ENCODE results near the gene GRIK4. TPM values are rescaled to one million over a fixed set of nuclear protein-coding genes. Genes with fewer than 3 reads are reported as not detected.
A peak's percentile ranks its signal among the peaks of the same experiment; 100 is the strongest.

GRIK4 gene
- total RNA-seq, 1 experiment from 2014 or later: not detected

DNA sequence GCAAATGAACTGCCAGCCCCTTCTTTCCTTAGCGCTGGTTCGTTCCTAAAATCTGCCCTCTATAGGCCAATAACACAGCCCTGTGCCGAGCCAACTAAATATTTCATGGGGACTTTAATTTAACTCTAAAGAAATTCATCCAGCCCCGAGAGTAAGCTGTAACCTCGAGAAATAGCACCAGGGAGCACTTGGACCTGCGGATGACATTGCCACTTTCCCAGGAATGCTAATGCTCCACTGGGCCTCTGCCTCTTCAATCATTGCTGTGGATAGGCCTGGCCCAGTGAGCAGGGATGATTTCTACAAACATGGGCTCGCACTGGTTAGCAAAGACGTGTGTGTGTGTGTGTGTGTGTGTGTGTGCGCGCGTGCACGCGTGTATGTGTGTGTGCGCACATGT is 417.1 kb downstream of the GRIK4 start:
- no peaks in the 10 kb centered on the region for H3K4me1 ChIP-seq (ENCODE audit: low read length)
- no peak overlapping the region for H3K4me3 ChIP-seq (ENCODE audit: low read length)
- no peak overlapping the region for H3K9ac ChIP-seq (ENCODE audit: low read length)
- no peak for DNase-seq
- no peak overlapping the region for H3K27ac ChIP-seq (ENCODE audit: low read length)
- no peaks in the 10 kb centered on the region for H3K27me3 ChIP-seq (ENCODE audit: low read length)
- H3K9me2 ChIP-seq (replicated peaks; ENCODE audit: insufficient read depth, low read length): no peaks in the 10 kb centered on the region
- H3K36me3 ChIP-seq (ENCODE audit: insufficient read depth, low read length): no peaks in the 10 kb centered on the region
- H2AFZ ChIP-seq (ENCODE audit: low read length): no peak overlapping the region
- H3K4me2 ChIP-seq (ENCODE audit: low read depth, low read length, poor library complexity, severe bottlenecking): no peak overlapping the region
- H3K9me3 ChIP-seq (ENCODE audit: low read length): no peaks in the 10 kb centered on the region
- no peaks in the 10 kb centered on the region for H4K20me1 ChIP-seq (ENCODE audit: insufficient read depth, low read depth, low read length)
- H3K79me2 ChIP-seq (ENCODE audit: low read length): no peaks in the 10 kb centered on the region

DNA sequence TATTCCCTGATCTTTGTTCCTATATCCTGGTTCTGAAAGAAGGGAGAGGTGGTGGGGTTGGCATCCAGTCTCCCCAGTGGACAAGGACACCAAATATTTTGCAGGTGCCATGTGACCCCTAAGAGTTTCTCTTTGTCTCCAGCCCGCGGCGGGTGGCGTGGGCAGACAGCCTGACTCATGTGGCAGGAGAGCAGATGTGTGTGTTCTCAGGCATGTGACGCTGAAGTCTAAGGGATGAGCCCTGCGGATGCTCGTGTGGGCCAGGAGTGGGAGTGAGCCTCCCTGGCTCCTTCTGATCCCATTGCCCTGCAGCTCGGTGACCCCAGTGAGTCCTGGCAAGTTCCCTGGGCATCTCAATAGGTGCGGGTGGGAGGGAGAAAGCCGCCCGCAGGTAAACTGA is 417.5 kb downstream of the GRIK4 start:
- DNase-seq: no peak
- no peak overlapping the region for H2AFZ ChIP-seq (ENCODE audit: low read length)
- no peak overlapping the region for H3K4me2 ChIP-seq (ENCODE audit: low read depth, low read length, poor library complexity, severe bottlenecking)
- H3K9ac ChIP-seq (ENCODE audit: low read length): no peak overlapping the region
- no peak overlapping the region for H3K27ac ChIP-seq (ENCODE audit: low read length)
- H3K4me1 ChIP-seq (ENCODE audit: low read length): no peaks in the 10 kb centered on the region
- H3K4me3 ChIP-seq (ENCODE audit: low read length): no peak overlapping the region
- no peaks in the 10 kb centered on the region for H3K27me3 ChIP-seq (ENCODE audit: low read length)
- no peaks in the 10 kb centered on the region for H3K9me2 ChIP-seq (replicated peaks; ENCODE audit: insufficient read depth, low read length)
- H3K36me3 ChIP-seq (ENCODE audit: insufficient read depth, low read length): no peaks in the 10 kb centered on the region
- no peaks in the 10 kb centered on the region for H4K20me1 ChIP-seq (ENCODE audit: insufficient read depth, low read depth, low read length)
- H3K79me2 ChIP-seq (ENCODE audit: low read length): no peaks in the 10 kb centered on the region
- H3K9me3 ChIP-seq (ENCODE audit: low read length): no peaks in the 10 kb centered on the region

DNA sequence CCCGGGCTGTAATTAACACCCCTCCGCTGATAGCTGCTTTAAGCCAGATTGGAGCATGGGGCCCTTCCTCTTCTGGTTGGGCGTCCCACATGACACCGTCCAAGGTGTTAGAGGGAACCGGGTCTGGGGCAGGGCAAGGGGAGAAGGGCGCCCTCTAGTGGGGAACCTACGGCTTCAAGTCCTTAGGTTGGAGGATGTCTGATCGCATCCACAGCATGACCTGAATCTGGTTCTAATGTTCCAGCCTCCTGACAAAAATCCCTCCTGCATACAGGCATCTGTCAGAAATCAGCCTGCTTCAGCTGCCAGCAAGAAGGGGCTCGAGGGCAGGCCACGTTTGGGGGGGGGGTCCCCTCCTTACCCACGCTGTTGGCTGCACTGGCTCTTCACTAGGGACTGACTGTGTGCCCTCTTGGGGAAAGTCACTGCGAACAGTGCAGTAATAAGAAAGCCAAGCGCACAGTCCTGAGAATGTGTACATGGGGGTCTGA is 418.2 kb downstream of the GRIK4 start:
- Histone ChIP-seq H4K20me1 (ENCODE audit: insufficient read depth, low read depth, low read length) (no peaks in the 10 kb centered on the region), H3K9ac (ENCODE audit: low read length) (no peak overlapping the region), H3K36me3 (ENCODE audit: insufficient read depth, low read length) (no peaks in the 10 kb centered on the region), H3K4me2 (ENCODE audit: low read depth, low read length, poor library complexity, severe bottlenecking) (no peak overlapping the region), H3K9me2 (replicated peaks; ENCODE audit: insufficient read depth, low read length) (no peaks in the 10 kb centered on the region), H3K27me3 (ENCODE audit: low read length) (no peaks in the 10 kb centered on the region), H3K4me1 (ENCODE audit: low read length) (no peaks in the 10 kb centered on the region), H3K79me2 (ENCODE audit: low read length) (no peaks in the 10 kb centered on the region), H3K27ac (ENCODE audit: low read length) (no peak overlapping the region), H3K9me3 (ENCODE audit: low read length) (no peaks in the 10 kb centered on the region), H3K4me3 (ENCODE audit: low read length) (no peak overlapping the region), H2AFZ (ENCODE audit: low read length) (no peak overlapping the region)
- peak; percentile 75 for DNase-seq

DNA sequence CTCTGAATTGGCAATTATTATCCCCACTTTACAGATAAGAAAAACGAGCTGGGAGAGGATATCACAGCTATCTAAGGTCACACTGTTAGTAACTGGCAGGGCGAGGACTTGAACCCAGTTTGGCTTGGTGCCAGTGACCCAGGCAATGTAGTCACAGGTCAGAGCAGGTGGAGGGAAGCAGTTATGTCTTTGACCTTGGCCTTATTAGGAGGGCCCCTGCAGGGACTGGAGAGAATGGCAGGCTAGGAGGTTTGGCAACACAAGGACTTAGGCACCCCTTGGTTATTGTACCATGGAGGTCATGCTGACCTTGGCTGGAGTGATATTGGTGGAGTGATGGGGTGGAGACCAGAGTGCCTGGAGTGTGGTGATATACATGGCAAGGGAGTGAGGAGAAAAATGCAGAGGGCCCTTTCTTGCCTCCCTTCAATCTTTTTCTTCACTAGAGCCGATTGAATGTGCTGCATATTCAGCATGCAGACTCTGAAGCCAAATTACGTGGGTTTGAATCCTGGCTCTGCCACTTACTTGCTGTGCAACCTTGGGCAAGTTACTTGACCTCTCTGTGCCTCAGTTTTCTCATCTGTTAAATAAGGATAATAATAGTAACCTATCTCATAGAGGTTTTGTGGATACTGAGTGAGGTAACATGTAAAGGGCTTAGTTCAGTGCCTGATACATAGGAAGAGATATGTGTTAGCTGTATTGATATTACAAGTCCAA is 419.7 kb downstream of the GRIK4 start:
- no peak overlapping the region for H3K9ac ChIP-seq (ENCODE audit: low read length)
- no peaks in the 10 kb centered on the region for H3K36me3 ChIP-seq (ENCODE audit: insufficient read depth, low read length)
- H3K27ac ChIP-seq (ENCODE audit: low read length): no peak overlapping the region
- no peaks in the 10 kb centered on the region for H3K9me3 ChIP-seq (ENCODE audit: low read length)
- H3K4me3 ChIP-seq (ENCODE audit: low read length): no peak overlapping the region
- DNase-seq: peak; percentile 45
- H3K27me3 ChIP-seq (ENCODE audit: low read length): no peaks in the 10 kb centered on the region
- no peaks in the 10 kb centered on the region for H3K79me2 ChIP-seq (ENCODE audit: low read length)
- no peaks in the 10 kb centered on the region for H4K20me1 ChIP-seq (ENCODE audit: insufficient read depth, low read depth, low read length)
- no peak overlapping the region for H2AFZ ChIP-seq (ENCODE audit: low read length)
- no peak overlapping the region for H3K4me2 ChIP-seq (ENCODE audit: low read depth, low read length, poor library complexity, severe bottlenecking)
- no peaks in the 10 kb centered on the region for H3K9me2 ChIP-seq (replicated peaks; ENCODE audit: insufficient read depth, low read length)
- no peaks in the 10 kb centered on the region for H3K4me1 ChIP-seq (ENCODE audit: low read length)

DNA sequence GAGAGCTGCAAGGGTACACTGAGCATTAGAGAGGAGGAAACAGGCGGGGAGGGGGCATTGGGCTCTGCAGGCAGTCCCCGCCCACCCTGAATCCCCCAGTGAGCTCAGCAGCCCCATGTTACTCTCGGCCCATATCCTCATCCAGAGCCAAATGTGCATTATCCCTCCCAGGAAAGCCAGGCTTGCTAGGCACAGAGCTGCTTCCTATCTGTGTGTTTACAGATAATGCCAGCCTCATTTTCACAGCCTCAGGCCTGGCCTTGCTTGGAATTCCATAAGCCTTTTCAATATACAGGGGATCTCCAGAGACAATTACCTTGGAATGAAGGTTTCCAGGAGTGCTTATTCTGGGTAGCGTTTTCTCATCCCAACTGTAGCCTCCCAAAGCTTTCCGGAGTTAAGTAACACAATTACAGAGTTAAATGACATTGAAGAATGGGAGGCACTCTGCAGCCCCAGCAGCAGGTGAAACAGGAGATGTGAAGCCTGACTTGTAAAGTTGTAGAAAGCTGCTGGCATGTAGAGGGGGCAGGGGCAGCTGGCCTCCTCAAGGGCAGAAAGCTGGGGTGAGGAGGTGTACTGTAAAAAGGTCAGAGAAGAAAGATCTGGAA is 420.9 kb downstream of the GRIK4 start:
- Histone ChIP-seq H3K9ac (ENCODE audit: low read length) (no peak overlapping the region), H3K9me3 (ENCODE audit: low read length) (no peaks in the 10 kb centered on the region), H3K9me2 (replicated peaks; ENCODE audit: insufficient read depth, low read length) (no peaks in the 10 kb centered on the region), H3K27ac (ENCODE audit: low read length) (no peak overlapping the region), H4K20me1 (ENCODE audit: insufficient read depth, low read depth, low read length) (no peaks in the 10 kb centered on the region), H3K4me2 (ENCODE audit: low read depth, low read length, poor library complexity, severe bottlenecking) (no peak overlapping the region), H3K79me2 (ENCODE audit: low read length) (no peaks in the 10 kb centered on the region), H3K4me1 (ENCODE audit: low read length) (no peaks in the 10 kb centered on the region), H2AFZ (ENCODE audit: low read length) (no peak overlapping the region), H3K4me3 (ENCODE audit: low read length) (no peak overlapping the region), H3K36me3 (ENCODE audit: insufficient read depth, low read length) (no peaks in the 10 kb centered on the region), H3K27me3 (ENCODE audit: low read length) (no peaks in the 10 kb centered on the region)
- no peak for DNase-seq

DNA sequence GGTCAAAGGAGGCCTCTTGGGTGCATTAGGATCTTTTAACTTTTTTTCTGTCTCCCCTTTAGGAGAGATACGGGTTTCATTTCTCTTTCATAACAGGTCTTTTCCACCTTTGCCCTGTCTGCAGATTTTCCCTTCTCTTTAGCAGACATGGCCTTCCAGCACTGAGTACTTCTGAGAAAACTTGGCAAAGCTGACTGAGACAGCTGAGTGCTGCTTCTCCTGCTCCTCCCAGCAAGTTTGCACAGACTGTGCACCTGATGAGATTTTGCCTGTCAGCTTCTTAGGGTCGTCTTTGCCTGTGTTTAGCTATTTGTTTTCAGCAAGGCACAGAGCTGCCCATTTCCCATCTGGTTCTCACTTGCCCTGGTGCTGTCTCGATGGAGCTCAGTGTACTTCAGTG is 424.8 kb downstream of the GRIK4 start:
- H3K79me2 ChIP-seq (ENCODE audit: low read length): no peaks in the 10 kb centered on the region
- no peaks in the 10 kb centered on the region for H3K4me1 ChIP-seq (ENCODE audit: low read length)
- H3K36me3 ChIP-seq (ENCODE audit: insufficient read depth, low read length): no peaks in the 10 kb centered on the region
- no peaks in the 10 kb centered on the region for H4K20me1 ChIP-seq (ENCODE audit: insufficient read depth, low read depth, low read length)
- H3K9ac ChIP-seq (ENCODE audit: low read length): no peak overlapping the region
- no peak overlapping the region for H3K27ac ChIP-seq (ENCODE audit: low read length)
- H3K4me2 ChIP-seq (ENCODE audit: low read depth, low read length, poor library complexity, severe bottlenecking): no peak overlapping the region
- H2AFZ ChIP-seq (ENCODE audit: low read length): no peak overlapping the region
- no peak overlapping the region for H3K4me3 ChIP-seq (ENCODE audit: low read length)
- no peaks in the 10 kb centered on the region for H3K9me3 ChIP-seq (ENCODE audit: low read length)
- H3K27me3 ChIP-seq (ENCODE audit: low read length): no peaks in the 10 kb centered on the region
- no peaks in the 10 kb centered on the region for H3K9me2 ChIP-seq (replicated peaks; ENCODE audit: insufficient read depth, low read length)
- DNase-seq: no peak

DNA sequence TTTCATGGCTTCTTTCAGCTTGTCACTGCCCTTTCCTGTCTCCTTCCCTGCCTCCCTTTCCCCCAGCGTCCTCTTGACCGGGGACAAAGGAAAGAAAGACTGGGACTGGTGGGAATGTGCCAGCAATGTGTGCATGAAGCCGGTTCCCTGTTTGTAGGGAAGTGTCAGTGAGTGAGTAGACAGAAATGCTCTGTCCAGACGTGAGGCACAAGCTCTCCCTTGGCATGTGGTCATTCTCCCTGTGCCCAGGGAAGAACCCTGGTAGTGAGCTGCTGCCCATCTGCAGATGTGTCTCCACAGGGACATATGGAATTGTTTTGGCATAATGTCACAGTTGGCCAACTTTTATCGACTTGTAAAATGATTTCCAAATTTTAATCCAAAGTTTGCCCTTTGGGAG is 426.0 kb downstream of the GRIK4 start:
- Histone ChIP-seq H2AFZ (ENCODE audit: low read length) (no peak overlapping the region), H3K27me3 (ENCODE audit: low read length) (no peaks in the 10 kb centered on the region), H4K20me1 (ENCODE audit: insufficient read depth, low read depth, low read length) (no peaks in the 10 kb centered on the region), H3K4me1 (ENCODE audit: low read length) (no peaks in the 10 kb centered on the region), H3K36me3 (ENCODE audit: insufficient read depth, low read length) (no peaks in the 10 kb centered on the region), H3K9ac (ENCODE audit: low read length) (no peak overlapping the region), H3K9me3 (ENCODE audit: low read length) (no peaks in the 10 kb centered on the region), H3K27ac (ENCODE audit: low read length) (no peak overlapping the region), H3K79me2 (ENCODE audit: low read length) (no peaks in the 10 kb centered on the region), H3K4me3 (ENCODE audit: low read length) (no peak overlapping the region), H3K4me2 (ENCODE audit: low read depth, low read length, poor library complexity, severe bottlenecking) (no peak overlapping the region), H3K9me2 (replicated peaks; ENCODE audit: insufficient read depth, low read length) (no peaks in the 10 kb centered on the region)
- no peak for DNase-seq

DNA sequence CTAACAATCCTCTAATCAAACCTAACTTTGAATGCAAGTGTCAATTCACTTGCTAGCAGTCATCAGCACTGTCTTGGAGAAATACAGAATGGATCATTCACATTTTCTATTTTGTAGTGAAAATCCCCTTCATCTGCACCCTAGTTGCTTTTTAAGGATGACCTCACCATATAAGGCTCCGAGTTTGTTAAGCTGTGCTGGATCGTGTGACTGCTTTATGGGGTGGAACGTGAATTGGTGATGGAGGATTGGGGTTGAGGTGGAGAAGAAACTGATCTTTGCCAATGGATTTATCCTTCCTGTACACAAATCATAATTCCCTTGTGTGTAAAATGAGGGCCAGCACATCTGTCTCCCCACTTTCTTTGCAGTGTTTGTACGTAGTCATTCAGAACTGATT is 426.7 kb downstream of the GRIK4 start:
- Histone ChIP-seq H4K20me1 (ENCODE audit: insufficient read depth, low read depth, low read length) (no peaks in the 10 kb centered on the region), H3K4me3 (ENCODE audit: low read length) (no peak overlapping the region), H3K9me3 (ENCODE audit: low read length) (no peaks in the 10 kb centered on the region), H3K9ac (ENCODE audit: low read length) (no peak overlapping the region), H3K36me3 (ENCODE audit: insufficient read depth, low read length) (no peaks in the 10 kb centered on the region), H3K79me2 (ENCODE audit: low read length) (no peaks in the 10 kb centered on the region), H3K9me2 (replicated peaks; ENCODE audit: insufficient read depth, low read length) (no peaks in the 10 kb centered on the region), H3K27me3 (ENCODE audit: low read length) (no peaks in the 10 kb centered on the region), H3K4me2 (ENCODE audit: low read depth, low read length, poor library complexity, severe bottlenecking) (no peak overlapping the region), H3K27ac (ENCODE audit: low read length) (no peak overlapping the region), H3K4me1 (ENCODE audit: low read length) (no peaks in the 10 kb centered on the region), H2AFZ (ENCODE audit: low read length) (no peak overlapping the region)
- DNase-seq: no peak

All from Karpas-422 (cell line).